IMR-90 (cell line): ENCODE measurements around the gene ATP10B. TPM values are rescaled to one million over a fixed set of nuclear protein-coding genes. Genes with fewer than 3 reads are reported as not detected.

Experiments used
- ATAC-seq: fragments of 200-7000 bp; cut with Tn5 transposase; 2 replicates; pipeline ENCODE4 v1.9.1; 2020; ENCODE audit warnings: low read depth, mild to moderate bottlenecking, moderate library complexity
- BruUV-seq: library from RNA; stranded (reverse); fragments of 400-500 nt; replicated peaks from 2 replicates; lab custom pipeline; 2021; lab: Mats Ljungman, UMichigan
- CTCF ChIA-PET: fragments of 300-600 bp; formaldehyde crosslinking; extraction: SDS; loops from one replicate; lab custom pipeline; 2021; ENCODE audit warnings: antibody characterized with exemption; lab: Yijun Ruan, JAX
- POLR2A ChIA-PET: fragments of 300-600 bp; sonication (Branson Sonifier 250); formaldehyde crosslinking; loops from one replicate; lab custom pipeline; 2022; ENCODE audit warnings: antibody characterized with exemption; ENCODE audit not compliant: unreplicated experiment; lab: Charles Lee
- DNase-seq: peaks from one replicate; pipeline ENCODE4 v3.0.0; 2013
- H2AFZ ChIP-seq: replicated peaks from 2 replicates; pipeline ENCODE3; 2013; ENCODE audit warnings: low read length, mild to moderate bottlenecking; ENCODE audit not compliant: poor library complexity
- H2AK5ac ChIP-seq: 2 replicates; pipeline ENCODE4 v1.6.1; 2013; ENCODE audit warnings: low read depth, low read length, inconsistent platforms
- H2AK9ac ChIP-seq: replicated peaks from 2 replicates; pipeline ENCODE3; 2013; ENCODE audit warnings: mild to moderate bottlenecking, low read depth, low read length, moderate library complexity; ENCODE audit not compliant: poor library complexity
- H2BK120ac ChIP-seq: 2 replicates; pipeline ENCODE4 v1.6.1; 2013; ENCODE audit warnings: low read depth, low read length, inconsistent platforms
- H2BK15ac ChIP-seq: 3 replicates; pipeline ENCODE4 v1.6.1; 2013; ENCODE audit warnings: low read depth, low read length, inconsistent platforms
- H2BK20ac ChIP-seq: 2 replicates; pipeline ENCODE4 v1.6.1; 2013; ENCODE audit warnings: low read depth, mild to moderate bottlenecking, inconsistent platforms, low read length, moderate library complexity
- H2BK5ac ChIP-seq: 2 replicates; pipeline ENCODE4 v1.6.1; 2013; ENCODE audit warnings: mild to moderate bottlenecking, low read depth, low read length, inconsistent platforms; ENCODE audit not compliant: poor library complexity, severe bottlenecking
- H3K14ac ChIP-seq: replicated peaks from 2 replicates; pipeline ENCODE4 v1.6.1; 2013; ENCODE audit warnings: low read depth, low read length, inconsistent platforms
- H3K18ac ChIP-seq: 2 replicates; pipeline ENCODE4 v1.6.1; 2013; ENCODE audit warnings: low read depth, low read length, control low read depth
- H3K23ac ChIP-seq: 2 replicates; pipeline ENCODE4 v1.6.1; 2013; ENCODE audit warnings: low read depth, low read length, inconsistent platforms
- H3K27ac ChIP-seq: 2 replicates; pipeline ENCODE4 v1.5.1; 2013; ENCODE audit warnings: mild to moderate bottlenecking, control low read depth, low read length; ENCODE audit not compliant: insufficient read depth
- H3K27me3 ChIP-seq: 2 replicates; pipeline ENCODE4 v1.6.1; 2013; ENCODE audit warnings: low read length; ENCODE audit not compliant: control insufficient read depth, insufficient read depth
- H3K36me3 ChIP-seq: 2 replicates; pipeline ENCODE4 v1.6.1; 2013; ENCODE audit warnings: low read length, mixed read lengths; ENCODE audit not compliant: control insufficient read depth, insufficient read depth
- H3K4ac ChIP-seq: 2 replicates; pipeline ENCODE4 v1.6.1; 2013; ENCODE audit warnings: low read depth, low read length, inconsistent platforms
- H3K4me1 ChIP-seq: 2 replicates; pipeline ENCODE4 v1.6.1; 2013; ENCODE audit warnings: low read length, mixed read lengths; ENCODE audit not compliant: control insufficient read depth, insufficient read depth
- H3K4me2 ChIP-seq: 2 replicates; pipeline ENCODE4 v1.6.1; 2013; ENCODE audit warnings: low read depth, mild to moderate bottlenecking, control low read depth, low read length, moderate library complexity
- H3K4me3 ChIP-seq: 2 replicates; pipeline ENCODE4 v1.5.1; 2013; ENCODE audit warnings: low read depth, mild to moderate bottlenecking, control low read depth, low read length, moderate library complexity; ENCODE audit not compliant: insufficient read depth
- H3K56ac ChIP-seq: 2 replicates; pipeline ENCODE4 v1.6.1; 2013; ENCODE audit warnings: low read length, inconsistent platforms; ENCODE audit not compliant: insufficient read depth; ENCODE audit errors: extremely low read depth
- H3K79me1 ChIP-seq, 2 experiments: 2 replicates each; pipeline ENCODE4 v1.6.1; 2013; ENCODE audit warnings: low read length in 2 of 2, inconsistent platforms in 1 of 2, low read depth in 1 of 2
- H3K9ac ChIP-seq: 2 replicates; pipeline ENCODE4 v1.6.1; 2013; ENCODE audit warnings: low read depth, low read length, control low read depth
- H3K9me1 ChIP-seq: 2 replicates; pipeline ENCODE4 v1.6.1; 2013; ENCODE audit warnings: low read length, inconsistent platforms; ENCODE audit not compliant: insufficient read depth
- H3K9me3 ChIP-seq: 2 replicates; pipeline ENCODE4 v1.6.1; 2013; ENCODE audit warnings: low read length; ENCODE audit not compliant: control insufficient read depth, insufficient read depth
- H4K20me1 ChIP-seq: 2 replicates; pipeline ENCODE4 v1.6.1; 2013; ENCODE audit warnings: low read length, inconsistent platforms; ENCODE audit not compliant: insufficient read depth
- H4K5ac ChIP-seq: 2 replicates; pipeline ENCODE4 v1.6.1; 2013; ENCODE audit warnings: mild to moderate bottlenecking, low read depth, low read length, control low read depth
- H4K8ac ChIP-seq, 2 experiments: 2 replicates each; pipeline ENCODE4 v1.6.1; 2013; ENCODE audit warnings: low read depth in 2 of 2, low read length in 2 of 2, control low read depth in 1 of 2, inconsistent platforms in 1 of 2
- H4K91ac ChIP-seq: 2 replicates; pipeline ENCODE4 v1.6.1; 2013; ENCODE audit warnings: low read depth, low read length, inconsistent platforms; ENCODE audit not compliant: insufficient read depth
- BHLHE40 ChIP-seq: fragments of 150-350 bp; IDR thresholded peaks from 2 replicates; pipeline ENCODE4 v1.6.1; 2016; ENCODE audit warnings: mild to moderate bottlenecking, low read depth, low read length
- CEBPB ChIP-seq: IDR thresholded peaks from 2 replicates; pipeline ENCODE4 v1.6.1; 2012; ENCODE audit warnings: low read depth, low read length, improper control_type of control experiment
- CHD1 ChIP-seq: IDR thresholded peaks from 2 replicates; pipeline ENCODE4 v1.6.1; 2012; ENCODE audit warnings: low read depth, low read length, improper control_type of control experiment
- CTCF ChIP-seq: conservative IDR thresholded peaks from 2 replicates; pipeline ENCODE4 v1.5.1; 2012; ENCODE audit warnings: mild to moderate bottlenecking, low read depth, low read length, improper control_type of control experiment
- FOS ChIP-seq: fragments of 150-350 bp; IDR thresholded peaks from 2 replicates; pipeline ENCODE4 v1.6.1; 2016; ENCODE audit warnings: low read depth, low read length
- MAFK ChIP-seq: IDR thresholded peaks from 2 replicates; pipeline ENCODE4 v1.6.1; 2012; ENCODE audit warnings: low read depth, low read length, improper control_type of control experiment
- MAZ ChIP-seq: IDR thresholded peaks from 2 replicates; pipeline ENCODE4 v1.6.1; 2012; ENCODE audit warnings: low read depth, mild to moderate bottlenecking, low read length, improper control_type of control experiment, moderate library complexity, borderline replicate concordance
- MXI1 ChIP-seq: IDR thresholded peaks from 2 replicates; pipeline ENCODE4 v1.6.1; 2012; ENCODE audit warnings: low read depth, mild to moderate bottlenecking, low read length, moderate library complexity, borderline replicate concordance
- NFE2L2 ChIP-seq: fragments of 150-350 bp; IDR thresholded peaks from 2 replicates; pipeline ENCODE4 v1.6.1; 2016; ENCODE audit warnings: low read depth, mild to moderate bottlenecking, low read length
- POLR2A ChIP-seq: IDR thresholded peaks from 2 replicates; pipeline ENCODE4 v1.6.1; 2012; ENCODE audit warnings: mild to moderate bottlenecking, low read depth, low read length
- RAD21 ChIP-seq: IDR thresholded peaks from 2 replicates; pipeline ENCODE4 v1.6.1; 2012; ENCODE audit warnings: low read length, improper control_type of control experiment
- RCOR1 ChIP-seq: IDR thresholded peaks from 2 replicates; pipeline ENCODE4 v1.6.1; 2012; ENCODE audit warnings: mild to moderate bottlenecking, low read length, improper control_type of control experiment; ENCODE audit not compliant: insufficient replicate concordance
- RFX5 ChIP-seq: IDR thresholded peaks from 2 replicates; pipeline ENCODE4 v1.8.0; 2012; ENCODE audit warnings: low read depth, mild to moderate bottlenecking, low read length, moderate library complexity
- SMC3 ChIP-seq: fragments of 150-350 bp; IDR thresholded peaks from 2 replicates; pipeline ENCODE4 v1.6.1; 2016; ENCODE audit warnings: low read depth, mild to moderate bottlenecking, antibody characterized with exemption, low read length, moderate library complexity
- USF2 ChIP-seq: fragments of 150-350 bp; IDR thresholded peaks from 2 replicates; pipeline ENCODE4 v1.6.1; 2017; ENCODE audit warnings: mild to moderate bottlenecking, antibody characterized with exemption, low read length, low read depth
- WGBS, 2 experiments: methylation state at CpG; one replicate each; pipeline versions ENCODE4 v1.1.5 to v1.1.7; 2013; ENCODE audit warnings: missing lambda C conversion rate in 2 of 2; ENCODE audit not compliant: insufficient read length in 1 of 2; ENCODE audit errors: extremely low coverage in 2 of 2; 5-methylcytosine and 5-hydroxymethylcytosine counted together
- dilution Hi-C: fragments of 300-500 bp; cut with HindIII; formaldehyde crosslinking; loops from one replicate; pipeline ENCODE4 v1.14.3; 2018; ENCODE audit warnings: low sequenced_read_pairs; ENCODE audit not compliant: unreplicated experiment
- in situ Hi-C: fragments of 300-500 bp; cut with MboI; formaldehyde crosslinking; loops from 3 replicates; pipeline ENCODE4 v1.14.3; 2019; ENCODE audit warnings: low sequenced_read_pairs, inconsistent platforms, mixed read lengths
- intact Hi-C: fragments of 100-400 bp; cut with micrococcal nuclease; formaldehyde crosslinking; loops from 2 replicates; pipeline ENCODE4 v1.10.0; 2022
- polyA plus RNA-seq, 3 experiments: library from polyadenylated mRNA; depleted of rRNA; stranded (reverse); fragments of >200 nt; gene quantifications; 2 replicates each; pipeline ENCODE4 v1.2.3, GENCODE V29; 2012; ENCODE audit warnings: low replicate concordance in 1 of 3
- total RNA-seq: library from RNA; depleted of rRNA; stranded (reverse); fragments of >200 nt; gene quantifications from 2 replicates; pipeline ENCODE4 v1.2.3, GENCODE V29; 2012

Gene ATP10B
- total and polyA plus RNA-seq, 2 of the 4 experiments (the other 2 are of a cell fraction), result not detected

GRCh38 chr5:160727296-160727997 lies 124.6 kb downstream of the ATP10B start:
- in situ Hi-C loops (no loop called here), intact Hi-C loops (no loop called here), dilution Hi-C loops (no loop called here)
- DNase-seq (no peak), ATAC-seq (no peak)
- 20% methylated on average over 1 of the region's 4 CpGs; no CpG with 5 or more reads in 1 of the 2 experiments for WGBS, 2 experiments
- H3K18ac ChIP-seq, result no peak overlapping the region
- H3K9me3 ChIP-seq, result peaks cover 16% of the 10 kb centered on the region
- H3K9me1 ChIP-seq, result no peaks in the 10 kb centered on the region
- H3K4ac ChIP-seq, result no peak overlapping the region
- H3K23ac ChIP-seq, result no peak overlapping the region
- no peak overlapping the region for H3K4me3 ChIP-seq
- H3K14ac ChIP-seq, result no peak overlapping the region
- H3K27ac ChIP-seq, result no peak overlapping the region
- no peaks in the 10 kb centered on the region for H3K4me1 ChIP-seq
- H3K4me2 ChIP-seq, result no peak overlapping the region
- no peak overlapping the region for H3K9ac ChIP-seq
- H4K20me1 ChIP-seq, result no peaks in the 10 kb centered on the region
- no peak overlapping the region for H2BK15ac ChIP-seq
- H4K5ac ChIP-seq, result no peak overlapping the region
- TF ChIP-seq CHD1 (no peak), CTCF (no peak), RAD21 (no peak), RFX5 (no peak), MXI1 (no peak), POLR2A (no peak), BHLHE40 (no peak), USF2 (no peak), SMC3 (no peak), RCOR1 (no peak), NFE2L2 (no peak), MAFK (no peak), CEBPB (no peak), MAZ (no peak), FOS (no peak)
- ChIA-PET CTCF (no interaction called here), POLR2A (no interaction called here)
- H3K79me1 ChIP-seq, result no peaks in the 10 kb centered on the region
- no peak overlapping the region for H4K8ac ChIP-seq
- H2AK5ac ChIP-seq, result no peak overlapping the region
- no peak overlapping the region for H2AFZ ChIP-seq
- no peak overlapping the region for H3K56ac ChIP-seq
- no peak overlapping the region for H2AK9ac ChIP-seq
- no peaks in the 10 kb centered on the region for H3K36me3 ChIP-seq
- H4K91ac ChIP-seq, result no peak overlapping the region
- no TSS peak for BruUV-seq
- H2BK120ac ChIP-seq, result no peak overlapping the region
- no peak overlapping the region for H2BK20ac ChIP-seq
- no peaks in the 10 kb centered on the region for H3K27me3 ChIP-seq
- no peak overlapping the region for H2BK5ac ChIP-seq
